ENCODE measurements around the gene TUBB4A.

GRCh38 chr19:6450166-6450565 lies 51.9 kb downstream of the TUBB4A start:
- TF ChIP-seq GATA3 (IDR thresholded peaks at IDR 0.05; ENCODE audit: low read depth, low read length) = no peak
- no peak for TF ChIP-seq GATA2 (IDR thresholded peaks at IDR 0.05; ENCODE audit: low read depth, low read length)
